ENCODE data around the gene CGA.
"Not testable (repeated sequence)": the region's sequence is repeated elsewhere in the genome, so short reads cannot be mapped to it uniquely, and the experiment has no call there.

CGA gene

GRCh38 chr6:87095087-87095509, at the start of gene CGA:
CGA (minus strand) TSS chr6:87095106; CDS start chr6:87088200, 6,906 bp downstream.
- DNase-seq, result no peak

- DNase-seq, result not testable (repeated sequence)
Measured at GRCh38 chr6:87139927-87140326, 45.0 kb upstream of the CGA start.

- peak; percentile 70 to 79 (median 74) for DNase-seq
Measured at GRCh38 chr6:87139236-87139635, 44.3 kb upstream of the CGA start.

GRCh38 chr6:87136963-87137362, 42.1 kb upstream of the CGA start:
- DNase-seq, result no peak

- DNase-seq, result no peak
Measured at GRCh38 chr6:87127737-87128136, 32.8 kb upstream of the CGA start.

GRCh38 chr6:87126501-87126900, 31.6 kb upstream of the CGA start:
- DNase-seq, result no peak

GRCh38 chr6:87124074-87124473, 29.2 kb upstream of the CGA start:
- DNase-seq, result no peak

- no peak for DNase-seq
Measured at GRCh38 chr6:87122477-87122876, 27.6 kb upstream of the CGA start.

GRCh38 chr6:87118054-87118453, 23.1 kb upstream of the CGA start:
- DNase-seq, result no peak

- DNase-seq, result no peak
Measured at GRCh38 chr6:87116922-87117321, 22.0 kb upstream of the CGA start.

- DNase-seq, result no peak
Measured at GRCh38 chr6:87115402-87116135, 20.7 kb upstream of the CGA start.

- DNase-seq, result peak; percentile 60 to 88 (median 86)
Measured at GRCh38 chr6:87110636-87111035, 15.7 kb upstream of the CGA start.

- DNase-seq, result no peak
Measured at GRCh38 chr6:87105823-87106222, 10.9 kb upstream of the CGA start.

- peak; percentile 47 to 51 (median 49) for DNase-seq
Measured at GRCh38 chr6:87104667-87105066, 9.8 kb upstream of the CGA start.

GRCh38 chr6:87103977-87104601, 9.2 kb upstream of the CGA start:
- DNase-seq, result no peak

- DNase-seq, result peak in 2 of 3 donors; percentile 9 to 35
Measured at GRCh38 chr6:87102151-87102621, 7.3 kb upstream of the CGA start.

- DNase-seq, result no peak
Measured at GRCh38 chr6:87101067-87101466, 6.2 kb upstream of the CGA start.

- DNase-seq, result no peak
Measured at GRCh38 chr6:87100216-87100615, 5.3 kb upstream of the CGA start.

GRCh38 chr6:87099472-87099871, 4.6 kb upstream of the CGA start:
- no peak for DNase-seq

GRCh38 chr6:87094576-87094975, 330 bp downstream of the CGA start:
- no peak for DNase-seq

- peak in 2 of 3 donors; percentile 34 to 58 for DNase-seq
Measured at GRCh38 chr6:87093651-87094050, 1.3 kb downstream of the CGA start.

GRCh38 chr6:87093199-87093598, 1.7 kb downstream of the CGA start:
- no peak for DNase-seq

- DNase-seq, result no peak
Measured at GRCh38 chr6:87092435-87092834, 2.5 kb downstream of the CGA start.

- DNase-seq, result no peak
Measured at GRCh38 chr6:87089135-87089534, 5.8 kb downstream of the CGA start.

All from suppressor macrophage treated with lipopolysaccharide for 1 hour (primary cell).